GM23248 (cell line): ENCODE measurements around the gene ZMIZ1. TPM values are rescaled to one million over a fixed set of nuclear protein-coding genes. Genes with fewer than 3 reads are reported as not detected.

Source experiments
- DNase-seq: peaks from one replicate; pipeline ENCODE4 v3.0.0-alpha.2; 2015
- H2AFZ ChIP-seq: fragments of 200-600 bp; sonication (generic); 2 replicates; pipeline ENCODE4 v1.6.1; 2016; ENCODE audit warnings: antibody characterized with exemption
- H3F3A ChIP-seq: fragments of 200-600 bp; sonication (generic); 2 replicates; pipeline ENCODE4 v1.6.1; 2016; ENCODE audit warnings: mild to moderate bottlenecking, antibody characterized with exemption, mixed run types; ENCODE audit not compliant: insufficient read depth
- H3K27ac ChIP-seq: fragments of 200-600 bp; sonication (generic); 2 replicates; pipeline ENCODE4 v1.5.1; 2016; ENCODE audit warnings: mild to moderate bottlenecking
- H3K27me3 ChIP-seq: fragments of 200-600 bp; sonication (generic); replicated peaks from 2 replicates; pipeline ENCODE4 v1.6.1; 2016; ENCODE audit warnings: mild to moderate bottlenecking; ENCODE audit not compliant: insufficient read depth
- H3K36me3 ChIP-seq: fragments of 200-600 bp; sonication (generic); 2 replicates; pipeline ENCODE4 v1.6.1; 2016; ENCODE audit warnings: low read depth, mild to moderate bottlenecking
- H3K4me1 ChIP-seq: fragments of 200-600 bp; sonication (generic); 2 replicates; pipeline ENCODE4 v1.6.1; 2016; ENCODE audit warnings: mild to moderate bottlenecking; ENCODE audit not compliant: insufficient read depth
- H3K4me2 ChIP-seq: fragments of 200-600 bp; sonication (generic); one replicate; pipeline ENCODE4 v1.6.1; 2016; ENCODE audit warnings: mild to moderate bottlenecking; ENCODE audit not compliant: unreplicated experiment
- H3K4me3 ChIP-seq: fragments of 200-600 bp; sonication (generic); 2 replicates; pipeline ENCODE4 v1.5.1; 2016; ENCODE audit warnings: mild to moderate bottlenecking
- H3K79me2 ChIP-seq: fragments of 200-600 bp; sonication (generic); 2 replicates; pipeline ENCODE4 v1.6.1; 2016; ENCODE audit warnings: mild to moderate bottlenecking; ENCODE audit not compliant: insufficient read depth
- H3K9ac ChIP-seq: fragments of 200-600 bp; sonication (generic); 2 replicates; pipeline ENCODE4 v1.6.1; 2016; ENCODE audit warnings: mild to moderate bottlenecking
- H3K9me2 ChIP-seq: fragments of 200-600 bp; sonication (generic); 2 replicates; pipeline ENCODE4 v1.6.1; 2016; ENCODE audit warnings: mixed run types, mild to moderate bottlenecking, moderate library complexity; ENCODE audit not compliant: insufficient read depth
- H3K9me3 ChIP-seq: fragments of 200-600 bp; sonication (generic); one replicate; pipeline ENCODE4 v1.6.1; 2017; ENCODE audit warnings: low read depth
- H4K20me1 ChIP-seq: fragments of 200-600 bp; sonication (generic); 2 replicates; pipeline ENCODE4 v1.6.0; 2016; ENCODE audit not compliant: insufficient read depth
- EZH2 ChIP-seq: fragments of 200-600 bp; sonication (generic); IDR thresholded peaks from 2 replicates; pipeline ENCODE4 v1.6.1; 2018; ENCODE audit warnings: antibody characterized with exemption, mild to moderate bottlenecking; ENCODE audit not compliant: insufficient read depth, poor library complexity, severe bottlenecking
- EZH2phosphoT487 ChIP-seq: fragments of 200-600 bp; sonication (generic); IDR thresholded peaks from 2 replicates; pipeline ENCODE4 v1.6.1; 2018; ENCODE audit warnings: antibody characterized with exemption, moderate library complexity, mild to moderate bottlenecking, low read depth; ENCODE audit not compliant: insufficient read depth
- WGBS, 2 experiments: methylation state at CpG; one replicate each; pipeline ENCODE4 v1.1.6; 2015 to 2017; ENCODE audit warnings: low lambda C conversion rate in 2 of 2, low coverage in 1 of 2; ENCODE audit errors: missing lambda C conversion rate in 2 of 2; 5-methylcytosine and 5-hydroxymethylcytosine counted together
- in situ Hi-C: fragments of 300-500 bp; cut with MboI; formaldehyde crosslinking; loops from 2 replicates; pipeline ENCODE4 v1.15.0; 2020
- polyA plus RNA-seq: library from polyadenylated mRNA; unstranded; fragments of >200 nt; fragmentation: Nextera tagmentation; extraction: Ambion mirVana; gene quantifications from 2 replicates; pipeline ENCODE4 v1.2.1, GENCODE V29; 2016
- total RNA-seq: library from RNA; depleted of rRNA; stranded (reverse); fragments of >200 nt; shearing (Covaris generic); gene quantifications from 2 replicates; pipeline ENCODE4 v1.2.3, GENCODE V29; 2014

ZMIZ1 gene
- total and polyA plus RNA-seq, 2 experiments from 2014 or later = 21.9 to 28.4 TPM

DNA sequence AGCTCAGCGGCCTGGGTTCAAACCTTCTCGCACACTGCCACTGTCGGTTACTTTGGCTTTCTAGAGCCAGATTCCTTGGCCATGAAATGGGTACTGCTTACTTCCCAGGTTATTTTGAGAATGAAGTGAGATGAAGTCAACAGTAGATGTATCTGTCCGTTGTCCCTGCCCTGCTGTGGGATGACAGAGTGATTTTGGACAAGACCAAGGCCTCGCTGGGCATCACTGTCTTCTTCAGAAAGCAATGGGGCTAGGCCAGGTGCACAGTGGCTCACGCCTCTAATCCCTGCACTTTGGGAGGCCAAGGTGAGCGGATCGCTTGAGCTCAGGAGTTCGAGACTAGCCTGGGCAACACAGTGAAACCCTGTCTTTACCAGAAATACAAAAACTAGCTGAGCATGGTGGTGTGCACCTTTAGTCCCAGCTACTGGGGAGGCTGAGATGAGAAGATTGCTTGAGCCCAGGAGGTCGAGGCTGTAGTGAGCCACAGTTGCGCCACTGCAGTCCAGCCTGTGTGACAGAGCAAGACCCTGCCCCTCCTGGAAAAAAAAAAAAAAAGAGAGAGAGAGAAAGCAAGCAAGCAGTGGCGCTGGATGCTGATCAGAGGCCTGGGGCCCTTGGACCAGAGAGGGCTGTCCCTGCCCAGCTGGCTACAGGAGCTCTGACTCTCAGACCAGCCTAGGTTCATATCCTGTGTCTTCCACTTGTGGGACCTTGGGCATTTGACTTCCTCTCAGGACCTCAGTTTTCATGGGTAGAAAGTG, 25.8 kb downstream of the ZMIZ1 start:
- Histone ChIP-seq H3K4me2 (no peak overlapping the region), H3K4me1 (peaks cover 43% of the 10 kb centered on the region), H3K27me3 (no peaks in the 10 kb centered on the region), H2AFZ (no peak overlapping the region), H4K20me1 (peaks cover 37% of the 10 kb centered on the region), H3K9me2 (no peaks in the 10 kb centered on the region), H3K36me3 (no peaks in the 10 kb centered on the region; the same call in 1 of the 2 replicates), H3K9me3 (no peaks in the 10 kb centered on the region), H3K9ac (no peak overlapping the region), H3F3A (0 out of 2 replicates have a peak, but pooled peaks cover 6% of the 10 kb centered on the region), H3K79me2 (peaks cover 100% of the 10 kb centered on the region), H3K4me3 (no peak overlapping the region), H3K27ac (no peak overlapping the region)
- no peak for TF ChIP-seq EZH2phosphoT487
- no peak for TF ChIP-seq EZH2
- in situ Hi-C loops = no loop called here
- no peak for DNase-seq
- 96% methylated on average over 12 of the region's 12 CpGs for WGBS, 2 experiments

DNA sequence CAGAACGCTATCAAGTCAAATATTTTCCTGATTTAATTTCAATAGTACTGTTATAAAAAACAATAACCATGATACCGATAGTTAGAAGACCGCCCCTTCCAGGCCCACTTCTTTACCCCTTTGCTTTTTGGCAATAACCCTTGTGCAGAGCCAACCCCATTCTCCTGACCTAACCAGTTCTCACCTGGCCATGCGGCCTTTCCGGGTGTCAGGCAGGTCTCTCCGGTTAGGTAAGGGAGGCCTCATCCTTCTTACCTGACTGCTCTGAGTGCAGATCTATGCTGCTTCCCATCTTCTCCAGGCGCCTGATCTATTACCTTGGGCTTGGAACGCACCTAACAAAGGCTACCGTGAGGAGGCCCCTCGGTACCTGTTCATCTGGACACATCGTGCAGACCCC, 26.6 kb downstream of the ZMIZ1 start:
- no peaks in the 10 kb centered on the region for H3K9me3 ChIP-seq
- no peaks in the 10 kb centered on the region for H3K27me3 ChIP-seq
- no peak overlapping the region for H3K27ac ChIP-seq
- WGBS, 2 experiments = 85% methylated on average over 11 of the region's 11 CpGs
- peaks cover 39% of the 10 kb centered on the region for H3K4me1 ChIP-seq
- H2AFZ ChIP-seq = no peak overlapping the region
- peaks cover 100% of the 10 kb centered on the region for H3K79me2 ChIP-seq
- no peak overlapping the region for H3K4me2 ChIP-seq
- no peak overlapping the region for H3K4me3 ChIP-seq
- H3K9ac ChIP-seq = no peak overlapping the region
- in situ Hi-C loops = no loop called here
- no peaks in the 10 kb centered on the region; the same call in 1 of the 2 replicates for H3K36me3 ChIP-seq
- 0 out of 2 replicates have a peak, but pooled peaks cover 6% of the 10 kb centered on the region for H3F3A ChIP-seq
- H4K20me1 ChIP-seq = peaks cover 34% of the 10 kb centered on the region
- TF ChIP-seq EZH2phosphoT487 (no peak), EZH2 (no peak)
- H3K9me2 ChIP-seq = no peaks in the 10 kb centered on the region
- no peak for DNase-seq

DNA sequence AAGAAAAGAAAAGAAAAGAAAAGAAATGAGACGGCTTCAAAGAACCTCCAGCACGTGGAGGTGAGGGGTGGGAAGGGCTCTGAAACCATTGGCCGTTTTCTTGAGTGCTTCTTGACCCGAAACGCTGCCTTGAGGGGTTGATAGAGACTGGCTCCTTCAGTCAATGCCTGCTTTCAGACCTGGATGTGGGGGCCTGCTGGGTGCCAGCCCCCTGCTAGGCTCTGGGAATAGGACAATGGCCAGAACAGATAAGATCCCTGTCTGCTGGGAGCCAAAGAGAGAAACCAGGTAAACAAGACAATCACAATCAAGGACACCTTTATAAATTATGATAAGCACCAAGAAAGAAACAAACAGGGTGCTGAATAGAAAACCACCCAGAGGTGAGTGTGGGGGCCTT, 27.7 kb downstream of the ZMIZ1 start:
- Histone ChIP-seq H2AFZ (no peak overlapping the region), H3K36me3 (no peaks in the 10 kb centered on the region; the same call in 1 of the 2 replicates), H3K4me2 (no peak overlapping the region), H3F3A (0 out of 2 replicates have a peak, but pooled peaks cover 6% of the 10 kb centered on the region), H3K9me2 (no peaks in the 10 kb centered on the region), H3K9ac (no peak overlapping the region), H3K27me3 (no peaks in the 10 kb centered on the region), H3K4me3 (no peak overlapping the region), H3K9me3 (no peaks in the 10 kb centered on the region), H4K20me1 (peaks cover 34% of the 10 kb centered on the region), H3K79me2 (peaks cover 100% of the 10 kb centered on the region), H3K27ac (no peak overlapping the region), H3K4me1 (peaks cover 29% of the 10 kb centered on the region)
- DNase-seq = no peak
- TF ChIP-seq EZH2phosphoT487 (no peak), EZH2 (no peak)
- WGBS, 2 experiments = 89 to 90% methylated on average over 5 of the region's 5 CpGs
- in situ Hi-C loops = no loop called here

DNA sequence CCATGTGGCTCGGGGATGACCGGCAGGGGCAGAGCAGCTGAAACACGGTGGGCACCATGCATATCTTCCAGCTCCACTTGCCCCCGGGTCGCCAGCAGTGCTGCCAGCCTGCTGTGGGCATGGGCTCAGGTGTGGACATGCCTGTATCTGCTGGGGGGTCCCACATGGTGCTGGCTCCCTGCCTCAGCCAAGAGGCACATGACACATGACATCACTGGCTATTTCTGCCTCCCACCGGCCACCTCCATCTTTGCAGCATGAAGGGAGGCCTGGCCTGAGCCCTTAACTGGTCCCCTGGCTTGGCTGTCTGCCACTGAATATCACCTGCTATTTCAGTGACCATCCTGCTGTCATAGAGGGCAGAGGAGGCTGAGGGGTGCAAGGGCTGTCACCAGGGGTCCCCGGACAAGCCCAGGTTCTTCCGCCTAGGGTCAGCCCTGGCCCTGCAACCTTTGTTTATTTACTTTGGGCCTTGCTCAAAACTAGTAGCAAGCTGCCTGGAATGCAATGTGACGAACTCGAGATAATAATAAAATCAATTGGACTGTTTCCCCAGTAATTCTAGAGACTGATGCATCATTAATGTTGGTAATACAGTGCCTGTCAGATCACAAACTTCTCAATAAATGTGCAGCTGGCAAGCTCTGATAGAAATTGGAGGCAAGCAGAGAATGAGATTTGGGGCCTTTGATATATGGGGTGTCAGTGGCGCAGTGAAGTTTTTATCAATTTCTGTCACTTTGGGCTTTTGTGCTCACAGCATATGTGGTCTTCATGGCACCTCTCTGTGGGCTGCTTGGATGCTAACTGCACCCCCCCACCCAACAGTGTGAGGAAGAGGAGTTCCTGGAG, 28.5 kb downstream of the ZMIZ1 start:
- Histone ChIP-seq H3K4me2 (no peak overlapping the region), H3K9me3 (no peaks in the 10 kb centered on the region), H3F3A (0 out of 2 replicates have a peak, but pooled peaks cover 6% of the 10 kb centered on the region), H3K4me3 (no peak overlapping the region), H4K20me1 (peaks cover 34% of the 10 kb centered on the region), H2AFZ (no peak overlapping the region), H3K9ac (peak overlapping the region; percentile 23), H3K27ac (peak overlapping the region; percentile 15; the same call in 1 of the 2 replicates), H3K79me2 (peaks cover 100% of the 10 kb centered on the region), H3K4me1 (peaks cover 36% of the 10 kb centered on the region), H3K27me3 (no peaks in the 10 kb centered on the region), H3K36me3 (no peaks in the 10 kb centered on the region; the same call in 1 of the 2 replicates), H3K9me2 (no peaks in the 10 kb centered on the region)
- peak; percentile 48 for DNase-seq
- TF ChIP-seq EZH2 (no peak), EZH2phosphoT487 (no peak)
- in situ Hi-C loops = no loop called here
- 68 to 72% methylated on average over 11 of the region's 11 CpGs for WGBS, 2 experiments
